Transverse colon (tissue), 4 donors: ENCODE data around the gene LCT.

Experiments
- EP300 ChIP-seq: sonication (generic); formaldehyde crosslinking; IDR thresholded peaks from one replicate; pipeline ENCODE4 v1.6.1; 2017; ENCODE audit warnings: antibody characterized with exemption, low read depth
- POLR2A ChIP-seq: fragments of 450-650 bp; IDR thresholded peaks from one replicate; pipeline ENCODE4 v1.6.1; 2016; ENCODE audit warnings: antibody characterized with exemption, mild to moderate bottlenecking, moderate library complexity
- POLR2AphosphoS5 ChIP-seq, 3 donors: sonication (generic); formaldehyde crosslinking; IDR thresholded peaks; one replicate each; pipeline ENCODE4 v1.6.1; 2016; ENCODE audit warnings: antibody characterized with exemption in 3 of 3
- TF ChIP-seq, protein P1 (sequence below), 5 experiments: fragments of 200-600 bp in 3 of 5; fragments of 450-650 bp in 2 of 5; sonication (generic) in 3 of 5; IDR thresholded peaks; 1 replicate in 2 of 5; 2 replicates in 3 of 5; pipeline ENCODE4 v1.5.1; 2016 to 2017; ENCODE audit warnings: antibody characterized with exemption in 5 of 5, inconsistent platforms in 3 of 5, mild to moderate bottlenecking in 2 of 5, moderate library complexity in 1 of 5

DNA sequence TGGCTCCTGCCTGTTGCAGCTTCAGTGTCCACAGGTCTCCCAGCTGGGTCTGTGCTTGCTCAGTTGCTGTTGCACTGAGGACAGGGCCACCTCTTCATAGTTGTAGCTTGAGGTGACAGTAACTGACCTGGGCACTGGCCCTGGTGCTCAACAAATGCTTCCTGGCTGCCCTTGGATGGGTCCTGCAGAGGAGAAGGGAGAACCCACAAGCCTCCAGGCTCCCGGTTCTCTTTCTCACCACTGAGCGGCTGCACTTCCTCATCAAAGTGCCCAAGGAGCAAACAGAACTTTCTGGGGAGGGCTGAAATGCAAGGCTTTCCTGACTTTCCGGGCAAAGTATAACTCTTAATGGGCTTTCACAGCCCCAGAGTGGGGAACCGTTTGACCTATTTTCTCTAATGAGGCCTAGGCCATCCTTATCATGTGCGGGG, 38.7 kb downstream of the LCT start:
- TF ChIP-seq POLR2AphosphoS5 (IDR thresholded peaks at IDR 0.05) (no peak), POLR2A (no peak), EP300 (no peak)
- TF ChIP-seq, protein P1, sequence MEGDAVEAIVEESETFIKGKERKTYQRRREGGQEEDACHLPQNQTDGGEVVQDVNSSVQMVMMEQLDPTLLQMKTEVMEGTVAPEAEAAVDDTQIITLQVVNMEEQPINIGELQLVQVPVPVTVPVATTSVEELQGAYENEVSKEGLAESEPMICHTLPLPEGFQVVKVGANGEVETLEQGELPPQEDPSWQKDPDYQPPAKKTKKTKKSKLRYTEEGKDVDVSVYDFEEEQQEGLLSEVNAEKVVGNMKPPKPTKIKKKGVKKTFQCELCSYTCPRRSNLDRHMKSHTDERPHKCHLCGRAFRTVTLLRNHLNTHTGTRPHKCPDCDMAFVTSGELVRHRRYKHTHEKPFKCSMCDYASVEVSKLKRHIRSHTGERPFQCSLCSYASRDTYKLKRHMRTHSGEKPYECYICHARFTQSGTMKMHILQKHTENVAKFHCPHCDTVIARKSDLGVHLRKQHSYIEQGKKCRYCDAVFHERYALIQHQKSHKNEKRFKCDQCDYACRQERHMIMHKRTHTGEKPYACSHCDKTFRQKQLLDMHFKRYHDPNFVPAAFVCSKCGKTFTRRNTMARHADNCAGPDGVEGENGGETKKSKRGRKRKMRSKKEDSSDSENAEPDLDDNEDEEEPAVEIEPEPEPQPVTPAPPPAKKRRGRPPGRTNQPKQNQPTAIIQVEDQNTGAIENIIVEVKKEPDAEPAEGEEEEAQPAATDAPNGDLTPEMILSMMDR (IDR thresholded peaks at IDR 0.05): no peak
